GM23248 (cell line): ENCODE measurements around the gene AOPEP. TPM values are rescaled to one million over a fixed set of nuclear protein-coding genes. Genes with fewer than 3 reads are reported as not detected.

Source experiments
- DNase-seq: peaks from one replicate; pipeline ENCODE4 v3.0.0-alpha.2; 2015
- H2AFZ ChIP-seq: fragments of 200-600 bp; sonication (generic); 2 replicates; pipeline ENCODE4 v1.6.1; 2016; ENCODE audit warnings: antibody characterized with exemption
- H3F3A ChIP-seq: fragments of 200-600 bp; sonication (generic); 2 replicates; pipeline ENCODE4 v1.6.1; 2016; ENCODE audit warnings: mild to moderate bottlenecking, antibody characterized with exemption, mixed run types; ENCODE audit not compliant: insufficient read depth
- H3K27ac ChIP-seq: fragments of 200-600 bp; sonication (generic); 2 replicates; pipeline ENCODE4 v1.5.1; 2016; ENCODE audit warnings: mild to moderate bottlenecking
- H3K27me3 ChIP-seq: fragments of 200-600 bp; sonication (generic); replicated peaks from 2 replicates; pipeline ENCODE4 v1.6.1; 2016; ENCODE audit warnings: mild to moderate bottlenecking; ENCODE audit not compliant: insufficient read depth
- H3K36me3 ChIP-seq: fragments of 200-600 bp; sonication (generic); 2 replicates; pipeline ENCODE4 v1.6.1; 2016; ENCODE audit warnings: low read depth, mild to moderate bottlenecking
- H3K4me1 ChIP-seq: fragments of 200-600 bp; sonication (generic); 2 replicates; pipeline ENCODE4 v1.6.1; 2016; ENCODE audit warnings: mild to moderate bottlenecking; ENCODE audit not compliant: insufficient read depth
- H3K4me2 ChIP-seq: fragments of 200-600 bp; sonication (generic); one replicate; pipeline ENCODE4 v1.6.1; 2016; ENCODE audit warnings: mild to moderate bottlenecking; ENCODE audit not compliant: unreplicated experiment
- H3K4me3 ChIP-seq: fragments of 200-600 bp; sonication (generic); 2 replicates; pipeline ENCODE4 v1.5.1; 2016; ENCODE audit warnings: mild to moderate bottlenecking
- H3K79me2 ChIP-seq: fragments of 200-600 bp; sonication (generic); 2 replicates; pipeline ENCODE4 v1.6.1; 2016; ENCODE audit warnings: mild to moderate bottlenecking; ENCODE audit not compliant: insufficient read depth
- H3K9ac ChIP-seq: fragments of 200-600 bp; sonication (generic); 2 replicates; pipeline ENCODE4 v1.6.1; 2016; ENCODE audit warnings: mild to moderate bottlenecking
- H3K9me2 ChIP-seq: fragments of 200-600 bp; sonication (generic); 2 replicates; pipeline ENCODE4 v1.6.1; 2016; ENCODE audit warnings: mixed run types, mild to moderate bottlenecking, moderate library complexity; ENCODE audit not compliant: insufficient read depth
- H3K9me3 ChIP-seq: fragments of 200-600 bp; sonication (generic); one replicate; pipeline ENCODE4 v1.6.1; 2017; ENCODE audit warnings: low read depth
- H4K20me1 ChIP-seq: fragments of 200-600 bp; sonication (generic); 2 replicates; pipeline ENCODE4 v1.6.0; 2016; ENCODE audit not compliant: insufficient read depth
- EZH2 ChIP-seq: fragments of 200-600 bp; sonication (generic); IDR thresholded peaks from 2 replicates; pipeline ENCODE4 v1.6.1; 2018; ENCODE audit warnings: antibody characterized with exemption, mild to moderate bottlenecking; ENCODE audit not compliant: insufficient read depth, poor library complexity, severe bottlenecking
- EZH2phosphoT487 ChIP-seq: fragments of 200-600 bp; sonication (generic); IDR thresholded peaks from 2 replicates; pipeline ENCODE4 v1.6.1; 2018; ENCODE audit warnings: antibody characterized with exemption, moderate library complexity, mild to moderate bottlenecking, low read depth; ENCODE audit not compliant: insufficient read depth
- WGBS, 2 experiments: methylation state at CpG; one replicate each; pipeline ENCODE4 v1.1.6; 2015 to 2017; ENCODE audit warnings: low lambda C conversion rate in 2 of 2, low coverage in 1 of 2; ENCODE audit errors: missing lambda C conversion rate in 2 of 2; 5-methylcytosine and 5-hydroxymethylcytosine counted together
- in situ Hi-C: fragments of 300-500 bp; cut with MboI; formaldehyde crosslinking; loops from 2 replicates; pipeline ENCODE4 v1.15.0; 2020
- polyA plus RNA-seq: library from polyadenylated mRNA; unstranded; fragments of >200 nt; fragmentation: Nextera tagmentation; extraction: Ambion mirVana; gene quantifications from 2 replicates; pipeline ENCODE4 v1.2.1, GENCODE V29; 2016
- total RNA-seq: library from RNA; depleted of rRNA; stranded (reverse); fragments of >200 nt; shearing (Covaris generic); gene quantifications from 2 replicates; pipeline ENCODE4 v1.2.3, GENCODE V29; 2014

Gene AOPEP
- total and polyA plus RNA-seq, 2 experiments from 2014 or later = 90.0 to 120 TPM

DNA sequence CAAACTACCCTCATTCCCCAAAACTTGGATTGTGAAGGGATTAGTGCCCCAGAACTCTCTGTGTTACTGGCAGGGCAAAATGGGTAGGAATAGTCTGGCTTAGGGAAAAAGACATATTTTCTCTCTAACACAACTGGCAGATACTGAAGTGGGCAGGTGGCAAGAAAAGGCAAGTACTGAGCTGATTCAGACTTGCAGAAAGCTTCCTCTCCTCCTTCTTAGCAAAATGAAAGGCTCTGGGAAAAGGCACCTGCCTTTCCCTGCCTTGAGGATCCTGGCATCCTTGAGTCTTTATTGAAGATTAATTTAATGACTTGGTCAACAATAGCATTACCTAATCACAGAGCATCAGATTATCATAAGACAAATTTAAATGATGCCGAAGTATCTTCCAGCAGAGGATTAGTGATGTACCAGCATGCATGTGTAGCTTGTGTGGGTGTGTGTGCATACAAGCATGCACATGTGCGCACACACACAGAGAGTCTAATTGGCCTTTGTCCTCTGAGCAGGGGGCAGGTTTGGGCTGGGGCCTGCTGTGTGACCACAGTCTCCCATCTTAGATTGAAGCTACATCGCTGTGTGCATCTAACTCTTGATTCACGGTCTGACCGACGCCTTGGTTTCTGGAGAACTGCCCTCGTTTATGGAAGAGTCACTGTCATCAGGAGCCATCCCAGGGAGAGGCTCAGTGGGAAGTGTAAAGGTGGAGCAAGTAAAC lies 294.8 kb downstream of the AOPEP start:
- in situ Hi-C loops = loop anchor here (25.0 kb wide), 1 partner anchor 234 kb away; no protein-coding TSS in a partner anchor
- no peaks in the 10 kb centered on the region for H3K9me3 ChIP-seq
- WGBS, 2 experiments = 91 to 95% methylated on average over 7 of the region's 7 CpGs
- no peak overlapping the region for H3K4me3 ChIP-seq
- no peak overlapping the region; the same call in 1 of the 2 replicates for H3K9ac ChIP-seq
- no peaks in the 10 kb centered on the region for H3K9me2 ChIP-seq
- H3K4me2 ChIP-seq = no peak overlapping the region
- H4K20me1 ChIP-seq = no peaks in the 10 kb centered on the region
- H3K27ac ChIP-seq = peak overlapping the region; percentile 98
- peaks cover 95% of the 10 kb centered on the region for H3F3A ChIP-seq
- H3K36me3 ChIP-seq = peaks cover 57% of the 10 kb centered on the region
- H3K79me2 ChIP-seq = peaks cover 91% of the 10 kb centered on the region
- no peak for TF ChIP-seq EZH2
- TF ChIP-seq EZH2phosphoT487 = no peak
- peaks cover 93% of the 10 kb centered on the region for H3K4me1 ChIP-seq
- no peak overlapping the region for H2AFZ ChIP-seq
- H3K27me3 ChIP-seq = no peaks in the 10 kb centered on the region
- no peak for DNase-seq

DNA sequence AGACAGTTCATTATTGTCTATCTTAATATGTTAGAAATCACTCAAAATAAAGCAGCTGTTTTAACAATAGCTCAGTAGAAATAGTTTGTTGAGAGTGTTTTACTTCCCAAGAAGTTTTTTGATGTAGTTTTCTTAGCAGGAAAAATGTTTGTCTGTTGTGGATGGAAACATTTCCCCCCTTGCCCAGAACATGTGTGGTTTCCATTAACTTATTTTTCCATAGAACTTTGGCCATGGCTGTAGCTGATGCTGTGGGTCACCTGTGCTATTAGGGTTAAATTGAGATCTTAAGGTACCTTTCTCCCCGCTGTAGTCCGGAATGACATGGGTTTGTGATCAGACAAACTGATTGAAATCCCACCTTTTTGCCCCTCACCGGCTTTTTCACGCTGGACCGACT lies 296.2 kb downstream of the AOPEP start:
- Histone ChIP-seq H4K20me1 (no peaks in the 10 kb centered on the region), H3K9ac (peak overlapping the region; percentile 75), H3K27me3 (no peaks in the 10 kb centered on the region), H3K4me1 (peaks cover 90% of the 10 kb centered on the region), H3K4me3 (0 out of 2 replicates have a peak overlapping the region, but pooled peaks have one; percentile 6), H3K4me2 (peak overlapping the region; percentile 17), H3K9me2 (no peaks in the 10 kb centered on the region), H2AFZ (no peak overlapping the region), H3K79me2 (peaks cover 91% of the 10 kb centered on the region), H3K36me3 (peaks cover 53% of the 10 kb centered on the region), H3K27ac (peak overlapping the region; percentile 98), H3F3A (peaks cover 92% of the 10 kb centered on the region), H3K9me3 (no peaks in the 10 kb centered on the region)
- in situ Hi-C loops = loop anchor here (25.0 kb wide), 1 partner anchor 235 kb away; no protein-coding TSS in a partner anchor
- no peak for DNase-seq
- 89 to 91% methylated on average over 5 of the region's 5 CpGs for WGBS, 2 experiments
- TF ChIP-seq EZH2 (no peak), EZH2phosphoT487 (no peak)

DNA sequence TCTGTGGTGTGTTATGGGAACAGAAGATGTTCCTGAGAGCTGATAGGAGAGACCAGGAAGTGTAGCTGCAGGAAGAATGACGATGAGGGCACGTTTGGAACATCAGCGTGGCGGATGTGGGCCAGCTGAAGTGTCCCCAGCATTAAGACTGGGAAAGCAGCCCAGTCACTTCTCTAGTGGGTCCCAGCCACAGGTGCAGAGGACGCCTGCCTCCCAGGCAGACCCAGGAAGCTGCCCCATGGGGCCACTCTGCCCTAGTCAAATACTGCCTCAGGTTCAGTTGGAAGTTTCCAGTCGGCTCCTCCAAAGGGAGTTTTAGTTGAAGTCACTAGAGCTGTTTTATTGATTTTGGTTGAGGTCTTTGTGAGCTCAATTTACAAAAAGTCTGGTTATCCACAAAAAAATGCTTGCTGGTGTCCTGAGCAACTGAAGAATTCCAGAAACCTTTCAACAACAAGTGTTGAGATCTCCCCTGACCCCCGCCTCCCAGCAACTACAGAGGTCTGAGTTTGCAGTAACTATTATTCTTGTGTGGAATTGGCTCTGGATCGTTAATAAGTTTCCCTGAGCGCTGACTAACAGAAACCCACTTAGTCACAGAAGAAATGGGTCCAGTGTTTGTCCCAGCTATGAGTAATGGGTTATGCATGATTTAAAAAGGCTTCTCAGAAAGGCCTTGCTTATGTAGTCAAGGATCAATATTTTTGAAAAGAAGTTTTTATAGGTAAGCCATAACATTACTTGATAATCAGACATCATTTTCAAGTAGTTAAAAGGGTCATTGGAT lies 296.9 kb downstream of the AOPEP start:
- H2AFZ ChIP-seq = no peak overlapping the region
- H3K9me3 ChIP-seq = no peaks in the 10 kb centered on the region
- H3K36me3 ChIP-seq = peaks cover 54% of the 10 kb centered on the region
- H3K9me2 ChIP-seq = no peaks in the 10 kb centered on the region
- peak; percentile 95 for DNase-seq
- no peaks in the 10 kb centered on the region for H4K20me1 ChIP-seq
- H3K4me3 ChIP-seq = peak overlapping the region; percentile 30
- peaks cover 92% of the 10 kb centered on the region for H3F3A ChIP-seq
- WGBS, 2 experiments = 14 to 17% methylated on average over 9 of the region's 9 CpGs
- peaks cover 84% of the 10 kb centered on the region for H3K4me1 ChIP-seq
- H3K79me2 ChIP-seq = peaks cover 94% of the 10 kb centered on the region
- H3K27ac ChIP-seq = peak overlapping the region; percentile 98
- peak overlapping the region; percentile 70 for H3K4me2 ChIP-seq
- H3K27me3 ChIP-seq = no peaks in the 10 kb centered on the region
- peak overlapping the region; percentile 75 for H3K9ac ChIP-seq
- in situ Hi-C loops = loop anchor here (25.0 kb wide), 1 partner anchor 236 kb away; no protein-coding TSS in a partner anchor
- no peak for TF ChIP-seq EZH2phosphoT487
- no peak for TF ChIP-seq EZH2

DNA sequence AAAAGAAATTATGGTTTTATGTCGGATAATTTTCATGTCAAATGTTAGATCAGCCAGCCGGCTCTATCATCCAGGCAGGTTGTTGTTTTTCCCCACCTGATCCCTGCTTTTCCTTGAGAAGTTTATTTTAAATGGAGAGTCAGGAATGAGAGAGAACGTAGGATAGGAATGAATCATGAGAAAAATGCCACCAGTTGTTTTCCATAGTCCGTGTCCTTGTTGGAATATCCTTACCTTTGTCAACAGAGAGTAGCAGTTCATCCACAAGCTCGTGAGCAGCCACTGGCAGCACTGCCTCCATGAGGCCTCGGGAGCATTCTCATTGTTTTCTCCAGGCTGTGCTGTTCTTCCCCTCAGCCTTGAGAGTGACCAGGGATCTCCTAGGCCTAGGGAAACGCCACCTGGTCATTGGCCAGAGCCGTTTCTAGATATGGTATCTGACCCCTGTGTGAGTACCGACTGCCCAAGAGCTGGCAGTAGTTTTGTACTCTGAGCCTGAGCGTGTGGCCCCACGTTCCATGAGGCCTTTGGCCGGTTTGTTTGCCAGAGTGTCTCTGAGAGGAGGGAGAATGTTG lies 297.7 kb downstream of the AOPEP start:
- 51 to 52% methylated on average over 12 of the region's 12 CpGs for WGBS, 2 experiments
- Histone ChIP-seq H3K4me1 (peaks cover 78% of the 10 kb centered on the region), H3K9ac (peak overlapping the region; percentile 75)

More for the DNA sequence above, 297.7 kb downstream of the AOPEP start:
- Histone ChIP-seq H3K4me3 (peak overlapping the region; percentile 30), H4K20me1 (no peaks in the 10 kb centered on the region), H3K79me2 (peaks cover 97% of the 10 kb centered on the region), H3K27ac (peak overlapping the region; percentile 98), H3K9me2 (no peaks in the 10 kb centered on the region), H3K27me3 (no peaks in the 10 kb centered on the region), H3F3A (peaks cover 94% of the 10 kb centered on the region), H3K36me3 (peaks cover 52% of the 10 kb centered on the region), H3K9me3 (no peaks in the 10 kb centered on the region), H2AFZ (no peak overlapping the region), H3K4me2 (peak overlapping the region; percentile 70)
- in situ Hi-C loops = loop anchor here (25.0 kb wide), 1 partner anchor 237 kb away; no protein-coding TSS in a partner anchor
- DNase-seq = peak; percentile 43
- TF ChIP-seq EZH2phosphoT487 (no peak), EZH2 (no peak)
